HepG2 (cell line): ENCODE data around the gene ATP5MG. TPM values are rescaled to one million over a fixed set of nuclear protein-coding genes. Genes with fewer than 3 reads are reported as not detected.

Experiments used
- ATAC-seq: fragments of 200-7000 bp; cut with Tn5 transposase; 3 replicates; pipeline ENCODE4 v1.9.1; 2020; ENCODE audit warnings: mild to moderate bottlenecking, moderate library complexity
- BruUV-seq: library from RNA; stranded (reverse); fragments of 400-500 nt; replicated peaks from 2 replicates; lab custom pipeline; 2021; lab: Mats Ljungman, UMichigan
- CTCF ChIA-PET: fragments of 300-600 bp; formaldehyde crosslinking; extraction: SDS; loops from one replicate; lab custom pipeline; 2021; ENCODE audit warnings: low total read pairs, inconsistent platforms, low intra/inter-chr PET ratio; lab: Yijun Ruan, JAX
- POLR2A ChIA-PET: fragments of 350-600 bp; sonication (Branson Sonifier 250); formaldehyde crosslinking; loops from one replicate; lab custom pipeline; 2020; ENCODE audit warnings: antibody characterized with exemption, inconsistent platforms; lab: Yijun Ruan, JAX
- DNase-seq: peaks from one replicate; pipeline ENCODE4 v3.0.0-alpha.2; 2015; ENCODE audit warnings: low spot score
- FAIRE-seq: peaks from 3 replicates; lab custom pipeline; 2011; peaks lifted over from hg19 to GRCh38; lab: Jason Lieb, UNC
- H2AFZ ChIP-seq: one replicate; pipeline ENCODE4 v1.6.1; 2011; ENCODE audit warnings: low read length, inconsistent platforms
- H3K27ac ChIP-seq: fragments of 300-600 bp; 3 replicates; pipeline ENCODE4 v1.8.0; 2011; ENCODE audit warnings: mixed run types, mild to moderate bottlenecking, mixed read lengths, low read length, inconsistent platforms; ENCODE audit not compliant: insufficient read depth; ENCODE audit errors: extremely low read length
- H3K27me3 ChIP-seq, 2 experiments: fragments of 200-600 bp in 1 of 2; 2 replicates in 1 of 2; 3 replicates in 1 of 2; pipeline versions ENCODE4 v1.6.0 to v1.8.0; 2011; ENCODE audit warnings: low read length in 2 of 2, mild to moderate bottlenecking in 2 of 2, moderate library complexity in 2 of 2, inconsistent platforms in 1 of 2; ENCODE audit not compliant: insufficient read depth in 2 of 2, control insufficient read depth in 1 of 2
- H3K36me3 ChIP-seq, 2 experiments: fragments of 200-600 bp in 1 of 2; replicated peaks in 1 of 2; 2 replicates in 1 of 2; 3 replicates in 1 of 2; pipeline versions ENCODE4 v1.5.1 to v1.8.0; 2011; ENCODE audit warnings: low read length in 2 of 2, inconsistent platforms in 1 of 2; ENCODE audit not compliant: insufficient read depth in 2 of 2, control insufficient read depth in 1 of 2
- H3K4me1 ChIP-seq: 2 replicates; pipeline ENCODE4 v1.5.1; 2012; ENCODE audit warnings: low read length, inconsistent platforms; ENCODE audit not compliant: insufficient read depth
- H3K4me2 ChIP-seq: 2 replicates; pipeline ENCODE4 v1.6.0; 2011; ENCODE audit warnings: low read depth, low read length, inconsistent platforms
- H3K4me3 ChIP-seq, 3 experiments: fragments of 200-600 bp in 1 of 3; sonication (generic), shearing (Covaris generic) in 1 of 3; replicated peaks in 1 of 3; 2 replicates each; pipeline ENCODE4 v1.5.1; 2011 to 2016; ENCODE audit warnings: low read length in 3 of 3, inconsistent platforms in 2 of 3, low read depth in 2 of 3, mild to moderate bottlenecking in 2 of 3, control low read depth in 1 of 3, mixed read lengths in 1 of 3; ENCODE audit not compliant: insufficient read depth in 1 of 3
- H3K79me2 ChIP-seq: one replicate; pipeline ENCODE4 v1.6.1; 2011; ENCODE audit warnings: low read length, inconsistent platforms; ENCODE audit not compliant: insufficient read depth
- H3K9ac ChIP-seq: 2 replicates; pipeline ENCODE4 v1.6.0; 2011; ENCODE audit warnings: mild to moderate bottlenecking, low read depth, low read length, inconsistent platforms; ENCODE audit not compliant: insufficient read depth
- H3K9me3 ChIP-seq: 2 replicates; pipeline ENCODE4 v1.5.1; 2012; ENCODE audit warnings: mild to moderate bottlenecking, low read length
- H4K20me1 ChIP-seq: 2 replicates; pipeline ENCODE4 v1.6.0; 2011; ENCODE audit warnings: inconsistent platforms, mild to moderate bottlenecking, low read length, moderate library complexity; ENCODE audit not compliant: insufficient read depth
- EP300 ChIP-seq, 3 experiments: sonication (generic) in 1 of 3; formaldehyde crosslinking in 1 of 3; IDR thresholded peaks; 2 replicates each; pipeline versions ENCODE4 v1.5.1 to v1.6.1; 2011 to 2020; ENCODE audit warnings: low read depth in 2 of 3, low read length in 2 of 3, borderline replicate concordance in 1 of 3, improper control_type of control experiment in 1 of 3, mild to moderate bottlenecking in 1 of 3, missing genetic modification reagents in 1 of 3, moderate library complexity in 1 of 3
- KLF16 ChIP-seq, 2 experiments: sonication (generic) in 1 of 2; formaldehyde crosslinking in 1 of 2; IDR thresholded peaks; 2 replicates each; pipeline versions ENCODE4 v1.6.1 to v1.8.0; 2016 to 2023; ENCODE audit warnings: missing genetic modification reagents in 2 of 2, missing compliant biosample characterization in 1 of 2
- SIN3B ChIP-seq: fragments of 150-350 bp; IDR thresholded peaks from 2 replicates; pipeline ENCODE4 v1.6.1; 2014; ENCODE audit warnings: low read length
- SMYD3 ChIP-seq: sonication (generic); formaldehyde crosslinking; IDR thresholded peaks from 2 replicates; pipeline ENCODE4 v1.8.1; 2023; ENCODE audit warnings: mild to moderate bottlenecking, missing genetic modification reagents
- ZNF17 ChIP-seq: sonication (generic); formaldehyde crosslinking; IDR thresholded peaks from 2 replicates; pipeline ENCODE4 v1.5.0; 2020; ENCODE audit warnings: mild to moderate bottlenecking, missing genetic modification reagents
- ZNF3 ChIP-seq: IDR thresholded peaks from 2 replicates; pipeline ENCODE4 v1.7.0; 2017; ENCODE audit warnings: inconsistent platforms
- ZNF317 ChIP-seq: sonication (generic); formaldehyde crosslinking; IDR thresholded peaks from 2 replicates; pipeline ENCODE4 v1.5.0; 2020; ENCODE audit warnings: mild to moderate bottlenecking, missing genetic modification reagents
- ZNF777 ChIP-seq: sonication (generic); formaldehyde crosslinking; IDR thresholded peaks from 2 replicates; pipeline ENCODE4 v1.4.0; 2020; ENCODE audit warnings: missing genetic modification reagents
- WGBS: methylation state at CpG from one replicate; pipeline ENCODE4 v1.1.6; 2017; ENCODE audit warnings: low lambda C conversion rate; 5-methylcytosine and 5-hydroxymethylcytosine counted together
- in situ Hi-C: cut with HindIII; loops from 2 replicates; pipeline ENCODE4 v1.10.0; 2017; ENCODE audit warnings: low pct_unique_long_range_greater_than_20kb; ENCODE audit not compliant: extremely low pct_ligation_motif_present
- intact Hi-C: fragments of 100-400 bp; cut with micrococcal nuclease; formaldehyde crosslinking; loops from one replicate; pipeline ENCODE4 v1.10.0; 2022; ENCODE audit not compliant: unreplicated experiment
- polyA plus RNA-seq, 8 experiments: library from polyadenylated mRNA; depleted of rRNA in 3 of 8; stranded (reverse) in 7 of 8; unstranded in 1 of 8; fragments of >200 nt; fragmentation: Illumina TruSeq in 4 of 8; extraction: Trizol in 4 of 8; gene quantifications; 2 replicates each; pipeline versions ENCODE4 v1.2.1 to v1.2.3, GENCODE V29; 2011 to 2016; ENCODE audit warnings: low read depth in 4 of 8, missing spikeins in 1 of 8, mixed read lengths in 1 of 8; ENCODE audit not compliant: insufficient read depth in 1 of 8
- total RNA-seq, 5 experiments: library from RNA; depleted of rRNA; stranded (reverse); fragments of >200 nt; fragmentation: Illumina TruSeq; extraction: Trizol; gene quantifications; 2 replicates each; pipeline ENCODE4 v1.2.3, GENCODE V29; 2016; ENCODE audit warnings: low read depth in 1 of 5
- TF ChIP-seq, protein P1 (sequence below): sonication (generic); formaldehyde crosslinking; IDR thresholded peaks from 2 replicates; pipeline ENCODE4 v1.4.0; 2020; ENCODE audit warnings: missing genetic modification reagents
- TF ChIP-seq, protein P2 (sequence below): sonication (generic); formaldehyde crosslinking; conservative IDR thresholded peaks from 2 replicates; pipeline ENCODE4 v1.4.0; 2020; ENCODE audit warnings: missing genetic modification reagents
- TF ChIP-seq, protein P3 (sequence below): sonication (generic); formaldehyde crosslinking; IDR thresholded peaks from 2 replicates; pipeline ENCODE4 v1.8.0; 2022; ENCODE audit warnings: mild to moderate bottlenecking, missing genetic modification reagents

Gene ATP5MG
- total and polyA plus RNA-seq, 2 of the 13 experiments (the other 11 are each of a cell fraction or from before 2014, with no cell fraction given) = 260 to 320 TPM

DNA sequence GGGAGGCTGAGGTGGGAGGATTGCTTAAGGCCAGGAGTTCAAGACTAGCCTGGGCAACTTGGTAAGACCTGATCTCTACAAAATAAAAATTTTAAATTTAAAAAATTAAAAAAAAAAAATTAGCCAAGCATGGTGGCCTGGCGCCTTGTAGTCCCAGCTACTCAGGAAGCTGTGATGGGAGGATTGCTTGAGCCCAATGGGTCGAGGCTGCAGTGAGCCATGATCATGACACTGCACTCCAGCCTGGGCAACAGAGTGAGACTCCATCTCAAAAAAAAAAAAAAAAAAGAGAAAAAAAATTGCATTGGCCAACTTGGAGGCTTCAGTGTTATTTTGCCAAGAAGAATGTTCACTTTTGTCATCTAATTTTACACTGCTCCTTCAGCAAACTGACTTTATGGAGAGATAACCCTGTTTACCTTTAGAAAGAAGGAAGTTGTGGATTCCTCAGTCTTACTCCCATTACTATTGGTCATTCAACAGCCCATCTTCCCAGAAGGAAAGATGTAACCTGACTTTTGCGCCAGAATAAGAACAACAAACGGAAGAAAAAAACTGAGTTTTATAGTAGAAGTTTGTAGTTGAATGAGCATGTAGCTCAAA lies 48.0 kb downstream of the ATP5MG start:
- POLR2A ChIA-PET = no interaction called here
- Histone ChIP-seq H3K4me2 (no peak overlapping the region), H3K27ac (peak overlapping the region; percentile 14), H3K79me2 (peaks cover 65% of the 10 kb centered on the region), H4K20me1 (peaks cover 3% of the 10 kb centered on the region), H2AFZ (no peak overlapping the region), H3K27me3 (no peaks in the 10 kb centered on the region), H3K9me3 (no peaks in the 10 kb centered on the region)
- BruUV-seq = no TSS peak
- intact Hi-C loops = no loop called here
- DNase-seq = no peak
- CTCF ChIA-PET = no interaction called here
- TF ChIP-seq KLF16 (CRISPR knock-in tag; IDR thresholded peaks at IDR 0.05) = no peak
- TF ChIP-seq SIN3B = no peak
- TF ChIP-seq, protein P1, sequence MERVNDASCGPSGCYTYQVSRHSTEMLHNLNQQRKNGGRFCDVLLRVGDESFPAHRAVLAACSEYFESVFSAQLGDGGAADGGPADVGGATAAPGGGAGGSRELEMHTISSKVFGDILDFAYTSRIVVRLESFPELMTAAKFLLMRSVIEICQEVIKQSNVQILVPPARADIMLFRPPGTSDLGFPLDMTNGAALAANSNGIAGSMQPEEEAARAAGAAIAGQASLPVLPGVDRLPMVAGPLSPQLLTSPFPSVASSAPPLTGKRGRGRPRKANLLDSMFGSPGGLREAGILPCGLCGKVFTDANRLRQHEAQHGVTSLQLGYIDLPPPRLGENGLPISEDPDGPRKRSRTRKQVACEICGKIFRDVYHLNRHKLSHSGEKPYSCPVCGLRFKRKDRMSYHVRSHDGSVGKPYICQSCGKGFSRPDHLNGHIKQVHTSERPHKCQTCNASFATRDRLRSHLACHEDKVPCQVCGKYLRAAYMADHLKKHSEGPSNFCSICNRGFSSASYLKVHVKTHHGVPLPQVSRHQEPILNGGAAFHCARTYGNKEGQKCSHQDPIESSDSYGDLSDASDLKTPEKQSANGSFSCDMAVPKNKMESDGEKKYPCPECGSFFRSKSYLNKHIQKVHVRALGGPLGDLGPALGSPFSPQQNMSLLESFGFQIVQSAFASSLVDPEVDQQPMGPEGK = no peak
- TF ChIP-seq, protein P2, sequence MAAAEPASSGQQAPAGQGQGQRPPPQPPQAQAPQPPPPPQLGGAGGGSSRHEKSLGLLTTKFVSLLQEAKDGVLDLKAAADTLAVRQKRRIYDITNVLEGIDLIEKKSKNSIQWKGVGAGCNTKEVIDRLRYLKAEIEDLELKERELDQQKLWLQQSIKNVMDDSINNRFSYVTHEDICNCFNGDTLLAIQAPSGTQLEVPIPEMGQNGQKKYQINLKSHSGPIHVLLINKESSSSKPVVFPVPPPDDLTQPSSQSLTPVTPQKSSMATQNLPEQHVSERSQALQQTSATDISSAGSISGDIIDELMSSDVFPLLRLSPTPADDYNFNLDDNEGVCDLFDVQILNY (CRISPR knock-in tag) = no peak
- TF ChIP-seq ZNF317 (CRISPR knock-in tag) = no peak
- TF ChIP-seq ZNF3 (CRISPR knock-in tag) = no peak
- no peak for TF ChIP-seq ZNF777 (CRISPR knock-in tag)
- TF ChIP-seq, protein P3, sequence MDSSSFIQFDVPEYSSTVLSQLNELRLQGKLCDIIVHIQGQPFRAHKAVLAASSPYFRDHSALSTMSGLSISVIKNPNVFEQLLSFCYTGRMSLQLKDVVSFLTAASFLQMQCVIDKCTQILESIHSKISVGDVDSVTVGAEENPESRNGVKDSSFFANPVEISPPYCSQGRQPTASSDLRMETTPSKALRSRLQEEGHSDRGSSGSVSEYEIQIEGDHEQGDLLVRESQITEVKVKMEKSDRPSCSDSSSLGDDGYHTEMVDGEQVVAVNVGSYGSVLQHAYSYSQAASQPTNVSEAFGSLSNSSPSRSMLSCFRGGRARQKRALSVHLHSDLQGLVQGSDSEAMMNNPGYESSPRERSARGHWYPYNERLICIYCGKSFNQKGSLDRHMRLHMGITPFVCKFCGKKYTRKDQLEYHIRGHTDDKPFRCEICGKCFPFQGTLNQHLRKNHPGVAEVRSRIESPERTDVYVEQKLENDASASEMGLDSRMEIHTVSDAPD (CRISPR knock-in tag) = no peak
- no peak for TF ChIP-seq ZNF17 (CRISPR knock-in tag)
- TF ChIP-seq EP300 (IDR thresholded peaks at IDR 0.05; ENCODE audit: low read depth in 2 of 2, low read length in 2 of 2) = no peak
- TF ChIP-seq EP300 (CRISPR knock-in tag; IDR thresholded peaks at IDR 0.05; ENCODE audit: borderline replicate concordance) = no peak
- TF ChIP-seq SMYD3 (CRISPR knock-in tag) = no peak
- TF ChIP-seq, all 625 proteins: peak for 0
- 89% methylated on average over 4 of the region's 4 CpGs for whole genome bisulfite sequencing
- ATAC-seq = no peak
- FAIRE-seq = no peak
- peaks cover 3 to 22% of the 10 kb centered on the region in 2 experiments; a peak in 3 of 5 replicates for H3K36me3 ChIP-seq
- H3K4me3 ChIP-seq = no peak overlapping the region
- H3K9ac ChIP-seq = no peak overlapping the region
- in situ Hi-C loops = no loop called here
- H3K4me1 ChIP-seq = peaks cover 16% of the 10 kb centered on the region
